SK-N-SH (cell line): ENCODE measurements around the gene ZFP36. TPM values are rescaled to one million over a fixed set of nuclear protein-coding genes. Genes with fewer than 3 reads are reported as not detected.

Source experiments
- CTCF ChIA-PET: fragments of 300-600, 350-600 bp; formaldehyde crosslinking; extraction: SDS; loops from one replicate; lab custom pipeline; 2021; lab: Yijun Ruan, JAX
- POLR2A ChIA-PET: fragments of 350-600 bp; sonication (Branson Sonifier 250); formaldehyde crosslinking; extraction: SDS; loops from one replicate; lab custom pipeline; 2020; ENCODE audit warnings: antibody characterized with exemption, inconsistent platforms; lab: Yijun Ruan, JAX
- DNase-seq: peaks from one replicate; pipeline ENCODE4 v3.0.0; 2012
- H2AFZ ChIP-seq: fragments of 200-600 bp; sonication (generic); 2 replicates; pipeline ENCODE4 v1.8.1; 2016; ENCODE audit warnings: antibody characterized with exemption, mild to moderate bottlenecking, low read depth
- H3F3A ChIP-seq: fragments of 200-600 bp; sonication (generic); replicated peaks from 2 replicates; pipeline ENCODE3; 2016; ENCODE audit warnings: antibody characterized with exemption, mild to moderate bottlenecking; ENCODE audit not compliant: insufficient read depth
- H3K27ac ChIP-seq, 2 experiments: fragments of 200-500 bp in 1 of 2; fragments of 200-600 bp in 1 of 2; sonication (Bioruptor generic) in 1 of 2; sonication (generic), shearing (Covaris generic) in 1 of 2; 2 replicates each; pipeline versions ENCODE4 v1.5.1 to v1.6.1; 2014 to 2016; ENCODE audit warnings: low read depth in 2 of 2, inconsistent platforms in 1 of 2, low read length in 1 of 2, mild to moderate bottlenecking in 1 of 2, mixed read lengths in 1 of 2
- H3K27me3 ChIP-seq: fragments of 200-600 bp; sonication (generic), shearing (Covaris generic); 2 replicates; pipeline ENCODE4 v1.6.1; 2016; ENCODE audit warnings: mixed run types; ENCODE audit not compliant: insufficient read depth
- H3K36me3 ChIP-seq, 2 experiments: fragments of 200-500 bp in 1 of 2; fragments of 200-600 bp in 1 of 2; sonication (Bioruptor generic) in 1 of 2; sonication (generic) in 1 of 2; replicated peaks in 1 of 2; 2 replicates each; pipeline versions ENCODE3 to v1.5.1; 2014 to 2016; ENCODE audit warnings: low read length in 1 of 2, mild to moderate bottlenecking in 1 of 2; ENCODE audit not compliant: insufficient read depth in 2 of 2, control insufficient read depth in 1 of 2
- H3K4me1 ChIP-seq, 2 experiments: fragments of 200-500 bp in 1 of 2; fragments of 200-600 bp in 1 of 2; sonication (Bioruptor generic) in 1 of 2; sonication (generic), shearing (Covaris generic) in 1 of 2; 2 replicates each; pipeline versions ENCODE4 v1.5.1 to v1.6.1; 2014 to 2016; ENCODE audit warnings: low read depth in 1 of 2, low read length in 1 of 2, mixed run types in 1 of 2; ENCODE audit not compliant: insufficient read depth in 2 of 2, control insufficient read depth in 1 of 2
- H3K4me2 ChIP-seq: fragments of 200-600 bp; sonication (generic), shearing (Covaris generic); 2 replicates; pipeline ENCODE4 v1.6.1; 2017; ENCODE audit warnings: mixed run types
- H3K4me3 ChIP-seq, 2 experiments: fragments of 200-500 bp in 1 of 2; fragments of 200-600 bp in 1 of 2; sonication (Bioruptor generic) in 1 of 2; sonication (generic), shearing (Covaris generic) in 1 of 2; 2 replicates each; pipeline versions ENCODE4 v1.5.1 to v1.8.1; 2014 to 2016; ENCODE audit warnings: low read depth in 2 of 2, inconsistent platforms in 1 of 2, low read length in 1 of 2, mild to moderate bottlenecking in 1 of 2, mixed read lengths in 1 of 2, moderate library complexity in 1 of 2
- H3K79me2 ChIP-seq: fragments of 200-600 bp; sonication (generic); 2 replicates; pipeline ENCODE4 v1.8.1; 2017; ENCODE audit warnings: mild to moderate bottlenecking; ENCODE audit not compliant: insufficient read depth
- H3K9ac ChIP-seq: fragments of 200-600 bp; sonication (generic); 2 replicates; pipeline ENCODE4 v1.6.1; 2017; ENCODE audit warnings: mixed run types
- H3K9me2 ChIP-seq: fragments of 200-600 bp; sonication (generic); 2 replicates; pipeline ENCODE4 v1.6.1; 2017; ENCODE audit warnings: mixed run types
- H3K9me3 ChIP-seq: fragments of 200-600 bp; sonication (generic); 2 replicates; pipeline ENCODE4 v1.6.1; 2017; ENCODE audit warnings: mixed run types, mild to moderate bottlenecking, moderate library complexity
- H4K20me1 ChIP-seq: fragments of 200-600 bp; sonication (generic); 2 replicates; pipeline ENCODE4 v1.6.1; 2017; ENCODE audit warnings: mild to moderate bottlenecking, mixed run types; ENCODE audit not compliant: insufficient read depth
- CTCF ChIP-seq: fragments of 200-600 bp; sonication (generic); IDR thresholded peaks from 2 replicates; pipeline ENCODE4 v1.6.1; 2017; ENCODE audit warnings: antibody characterized with exemption, mild to moderate bottlenecking, moderate library complexity
- ELF1 ChIP-seq: IDR thresholded peaks from 2 replicates; pipeline ENCODE4 v1.4.0; 2012
- FOXM1 ChIP-seq: IDR thresholded peaks from 2 replicates; pipeline ENCODE4 v1.4.0; 2012; ENCODE audit warnings: low read depth, mild to moderate bottlenecking
- JUND ChIP-seq: IDR thresholded peaks from 2 replicates; pipeline ENCODE4 v1.4.0; 2012
- MAX ChIP-seq: IDR thresholded peaks from 2 replicates; pipeline ENCODE4 v1.4.0; 2012; ENCODE audit warnings: low read depth
- PBX3 ChIP-seq: IDR thresholded peaks from 2 replicates; pipeline ENCODE4; 2012
- RAD21 ChIP-seq: IDR thresholded peaks from 2 replicates; pipeline ENCODE4 v1.6.1; 2012; ENCODE audit warnings: mild to moderate bottlenecking, low read length
- REST ChIP-seq: IDR thresholded peaks from 2 replicates; pipeline ENCODE4 v1.6.1; 2012; ENCODE audit warnings: mild to moderate bottlenecking, low read depth, low read length, moderate library complexity
- RXRA ChIP-seq: IDR thresholded peaks from 2 replicates; pipeline ENCODE4 v1.4.0; 2012; ENCODE audit warnings: low read depth, mild to moderate bottlenecking, borderline replicate concordance
- TAF1 ChIP-seq: IDR thresholded peaks from 2 replicates; pipeline ENCODE4 v1.6.1; 2012; ENCODE audit warnings: low read depth, mild to moderate bottlenecking, low read length, moderate library complexity, borderline replicate concordance
- TEAD4 ChIP-seq: IDR thresholded peaks from 2 replicates; pipeline ENCODE4 v1.4.0; 2012; ENCODE audit warnings: mild to moderate bottlenecking, borderline replicate concordance; ENCODE audit not compliant: insufficient read depth
- YY1 ChIP-seq: IDR thresholded peaks from 2 replicates; pipeline ENCODE4 v1.4.0; 2012; ENCODE audit warnings: low read depth, mild to moderate bottlenecking
- ZBTB33 ChIP-seq: IDR thresholded peaks from 2 replicates; pipeline ENCODE4 v1.4.0; 2012; ENCODE audit warnings: low read depth, borderline replicate concordance
- WGBS: methylation state at CpG from one replicate; pipeline ENCODE4 v1.1.6; 2017; ENCODE audit warnings: low lambda C conversion rate; 5-methylcytosine and 5-hydroxymethylcytosine counted together
- polyA plus RNA-seq, 3 experiments: library from polyadenylated mRNA; depleted of rRNA; stranded (reverse); fragments of >200 nt; gene quantifications; 2 replicates each; pipeline ENCODE4 v1.2.3, GENCODE V29; 2012

Gene ZFP36
- polyA plus RNA-seq, 1 of the 3 experiments (the other 2 are of a cell fraction): 49.3 TPM

GRCh38 chr19:39389631-39390414 is 16.8 kb upstream of the ZFP36 start:
- DNase-seq: no peak
- no peaks in the 10 kb centered on the region for H3K27me3 ChIP-seq
- TF ChIP-seq YY1 (no peak), FOXM1 (no peak), JUND (no peak), TAF1 (no peak), MAX (no peak), RXRA (no peak), PBX3 (no peak), RAD21 (no peak), CTCF (no peak), TEAD4 (no peak), ZBTB33 (no peak), ELF1 (no peak), REST (no peak)
- peaks cover 31 to 50% of the 10 kb centered on the region in 2 experiments for H3K36me3 ChIP-seq
- H2AFZ ChIP-seq: no peak overlapping the region
- WGBS: 56% methylated on average over 12 of the region's 13 CpGs
- H3K4me2 ChIP-seq: peak overlapping the region; percentile 81
- H3K27ac ChIP-seq: peak overlapping the region; percentile 86 to 97; a peak in 3 of 4 replicates
- POLR2A ChIA-PET: no interaction called here
- CTCF ChIA-PET: interaction anchor here (4.7 kb wide), 1 partner anchor 23 kb away, joined by 53 read pairs; the partner anchor contains the start of gene PLEKHG2
- peaks cover 11% of the 10 kb centered on the region for H3F3A ChIP-seq
- peak overlapping the region; percentile 98 for H3K9ac ChIP-seq
- H3K79me2 ChIP-seq: peaks cover 49% of the 10 kb centered on the region
- H3K9me3 ChIP-seq: no peaks in the 10 kb centered on the region
- H3K9me2 ChIP-seq: no peaks in the 10 kb centered on the region
- no peaks in the 10 kb centered on the region for H4K20me1 ChIP-seq
- peaks cover 5 to 17% of the 10 kb centered on the region in 2 experiments; a peak in 2 of 4 replicates for H3K4me1 ChIP-seq
- peak overlapping the region; percentile 96 to 98 for H3K4me3 ChIP-seq
